Lower lobe of right lung (tissue), 2 donors: ENCODE measurements around the gene TH. TPM values are rescaled to one million over a fixed set of nuclear protein-coding genes. Genes with fewer than 3 reads are reported as not detected.
"Not testable (repeated sequence)": the region's sequence is repeated elsewhere in the genome, so short reads cannot be mapped to it uniquely, and the experiment has no call there.

Experiments used
- ATAC-seq, 2 donors: fragments of 200-7000 bp; cut with Tn5 transposase; one replicate each; pipeline ENCODE4 v1.9.1; 2020 to 2022; ENCODE audit warnings: mild to moderate bottlenecking in 2 of 2, moderate library complexity in 2 of 2
- DNase-seq: peaks from one replicate; pipeline ENCODE4 v3.0.0-alpha.2; 2020
- H3K27ac ChIP-seq: fragments of 200-600 bp; one replicate; pipeline ENCODE4 v1.8.0; 2022
- H3K27me3 ChIP-seq: fragments of 200-600 bp; one replicate; pipeline ENCODE4 v1.8.0; 2022; ENCODE audit warnings: low read depth
- H3K36me3 ChIP-seq: fragments of 200-600 bp; one replicate; pipeline ENCODE4 v1.8.0; 2022; ENCODE audit warnings: mild to moderate bottlenecking
- H3K4me1 ChIP-seq: fragments of 200-600 bp; one replicate; pipeline ENCODE4 v1.8.0; 2022
- H3K4me3 ChIP-seq: fragments of 200-600 bp; one replicate; pipeline ENCODE4 v1.8.0; 2022; ENCODE audit warnings: mild to moderate bottlenecking
- H3K9me3 ChIP-seq: fragments of 200-600 bp; one replicate; pipeline ENCODE4 v1.8.0; 2022
- CTCF ChIP-seq: fragments of 200-600 bp; IDR thresholded peaks from one replicate; pipeline ENCODE4 v1.8.0; 2022; ENCODE audit warnings: antibody characterized with exemption, mild to moderate bottlenecking
- intact Hi-C: fragments of 100-400 bp; cut with DNase I; formaldehyde crosslinking; loops from one replicate; pipeline ENCODE4 v1.11.0; 2022
- total RNA-seq: library from RNA; stranded (reverse); fragmentation: NEBNext Ultra II Directional; extraction: Animal tissue kit (Norgen Biotek cat#: 25700); gene quantifications from one replicate; pipeline ENCODE4 v1.2.1, GENCODE V29; 2021
- donor health status: DM: no; HTN: yes; CAD: no; lungs with severe emphysema.

Gene TH
- total RNA-seq, 1 donor from 2014 or later, result not detected

DNA sequence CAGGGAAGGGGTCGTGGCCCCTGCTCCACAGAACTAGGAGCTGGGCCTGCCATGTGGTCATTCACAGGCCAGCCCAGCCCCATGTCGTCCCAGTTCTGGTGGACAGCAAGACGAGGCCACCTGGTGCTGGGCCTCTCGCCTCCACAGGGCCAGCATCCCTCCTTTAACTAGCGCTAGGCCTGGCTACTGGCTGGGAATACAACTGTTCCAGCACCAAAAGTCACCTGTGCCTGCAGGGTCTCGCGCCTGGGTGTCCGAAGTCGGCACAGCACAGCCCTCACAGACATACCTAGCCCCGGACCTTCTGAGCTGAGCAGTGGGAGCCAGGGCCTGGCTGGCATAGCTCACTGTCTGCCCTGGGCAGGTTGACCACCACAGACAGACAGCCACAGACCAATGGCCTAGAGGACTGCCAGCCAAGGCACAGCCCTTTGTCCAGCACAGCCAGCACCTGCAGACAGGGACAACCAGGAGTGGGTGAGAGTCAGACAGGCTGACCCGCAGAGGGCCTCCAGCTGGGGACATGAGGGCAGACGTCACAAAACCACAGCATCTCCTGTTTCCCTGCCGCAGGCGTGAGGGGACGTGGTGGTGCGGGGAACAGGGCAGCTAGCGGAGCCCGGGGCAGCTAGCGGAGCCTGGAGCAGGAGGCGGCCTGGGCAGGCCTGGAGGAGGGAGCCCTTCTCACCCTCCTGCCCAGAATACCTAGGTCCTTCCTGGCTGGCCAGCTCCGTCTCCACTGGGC is 27.2 kb upstream of the TH start:
- ATAC-seq, result no peak
- DNase-seq, result no peak
- H3K27ac ChIP-seq, result no peak overlapping the region
- peaks cover 6% of the 10 kb centered on the region for H3K27me3 ChIP-seq
- no peak for TF ChIP-seq CTCF
- H3K36me3 ChIP-seq, result no peaks in the 10 kb centered on the region
- peaks cover 7% of the 10 kb centered on the region for H3K4me1 ChIP-seq
- H3K4me3 ChIP-seq, result no peak overlapping the region
- no peaks in the 10 kb centered on the region for H3K9me3 ChIP-seq
- intact Hi-C loops, result no loop called here

- H3K27ac ChIP-seq, result no peak overlapping the region
- H3K27me3 ChIP-seq, result peaks cover 6% of the 10 kb centered on the region
- TF ChIP-seq CTCF, result no peak
- DNase-seq (no peak), ATAC-seq (no peak)
- peaks cover 7% of the 10 kb centered on the region for H3K4me1 ChIP-seq
- H3K36me3 ChIP-seq, result no peaks in the 10 kb centered on the region
- no peaks in the 10 kb centered on the region for H3K9me3 ChIP-seq
- H3K4me3 ChIP-seq, result no peak overlapping the region
- intact Hi-C loops, result no loop called here
Measured at GRCh38 chr11:2197771-2198520, 26.3 kb upstream of the TH start.

GRCh38 chr11:2196970-2197770 is 25.6 kb upstream of the TH start:
- Histone ChIP-seq H3K4me1 (peaks cover 1% of the 10 kb centered on the region), H3K36me3 (no peaks in the 10 kb centered on the region), H3K9me3 (no peaks in the 10 kb centered on the region), H3K27me3 (peaks cover 11% of the 10 kb centered on the region), H3K4me3 (no peak overlapping the region), H3K27ac (no peak overlapping the region)
- TF ChIP-seq CTCF, result peak; percentile 81
- peak; percentile 82 to 88 for ATAC-seq
- intact Hi-C loops, result no loop called here
- DNase-seq, result peak; percentile 87

DNA sequence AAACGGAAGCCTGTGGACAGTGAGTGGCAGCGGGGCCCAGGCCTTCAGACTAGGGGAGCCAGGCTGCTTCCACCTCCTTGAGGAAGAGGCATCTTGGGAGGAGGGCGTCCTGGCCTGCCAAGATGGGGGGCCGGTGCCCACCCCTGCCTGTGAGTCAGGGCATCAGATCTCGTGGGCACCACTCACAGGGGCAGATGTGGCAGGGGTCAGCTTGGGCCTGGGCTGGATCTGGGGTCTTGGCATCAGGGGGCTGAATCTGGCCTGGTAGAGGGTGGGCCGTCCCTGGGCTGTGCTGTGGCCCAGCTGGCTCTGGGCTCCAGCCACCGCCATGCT is 24.1 kb upstream of the TH start:
- H3K4me3 ChIP-seq, result no peak overlapping the region
- peaks cover 12% of the 10 kb centered on the region for H3K4me1 ChIP-seq
- DNase-seq (no peak), ATAC-seq (no peak)
- no peak for TF ChIP-seq CTCF
- H3K27ac ChIP-seq, result no peak overlapping the region
- no peaks in the 10 kb centered on the region for H3K36me3 ChIP-seq
- intact Hi-C loops, result no loop called here
- H3K9me3 ChIP-seq, result no peaks in the 10 kb centered on the region
- peaks cover 11% of the 10 kb centered on the region for H3K27me3 ChIP-seq

DNA sequence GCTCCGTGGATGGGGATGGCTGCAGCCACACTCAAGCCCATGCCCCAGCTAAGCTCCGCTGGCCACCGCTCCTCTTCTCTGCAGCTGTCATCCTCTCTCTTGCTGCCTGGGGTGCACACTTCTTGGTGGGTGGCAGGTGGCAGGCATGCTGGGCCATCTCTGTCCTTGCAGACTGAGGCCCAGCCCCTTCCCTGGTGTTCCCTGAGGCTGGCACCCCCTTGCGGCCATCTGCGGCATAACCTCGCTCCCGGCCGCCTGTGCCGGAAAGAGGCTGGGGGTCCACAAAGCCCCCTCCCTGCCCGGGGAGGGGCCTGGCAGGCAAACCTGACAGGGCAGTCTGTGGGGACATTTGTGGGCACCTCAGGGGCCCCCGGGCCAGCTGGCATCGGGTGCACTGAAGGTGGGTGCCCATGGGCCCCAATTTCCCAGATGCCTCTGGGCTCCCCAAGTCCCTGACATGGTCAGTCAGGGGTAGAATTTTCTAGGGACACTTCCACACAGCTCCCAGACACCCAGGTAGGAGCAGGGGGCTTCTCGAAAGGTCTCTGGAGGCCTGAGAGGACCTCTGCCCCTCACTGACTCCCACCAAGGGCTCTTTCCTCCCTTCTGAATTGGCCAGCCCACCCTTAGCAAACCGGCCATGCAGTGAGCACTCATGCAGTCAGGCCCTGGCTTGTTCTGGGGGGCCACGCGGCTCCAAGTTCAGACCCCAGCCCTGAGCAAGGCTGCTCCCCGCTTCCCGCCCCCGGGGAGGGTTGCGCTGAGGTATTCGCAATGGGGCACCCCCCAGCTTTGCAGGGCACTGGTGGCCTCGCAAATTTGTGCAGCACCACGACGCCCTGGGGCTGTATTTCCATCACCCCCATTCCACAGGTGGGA is 23.5 kb upstream of the TH start:
- intact Hi-C loops, result no loop called here
- Histone ChIP-seq H3K27ac (no peak overlapping the region), H3K36me3 (no peaks in the 10 kb centered on the region), H3K4me1 (peaks cover 18% of the 10 kb centered on the region), H3K27me3 (peaks cover 16% of the 10 kb centered on the region), H3K9me3 (no peaks in the 10 kb centered on the region), H3K4me3 (no peak overlapping the region)
- ATAC-seq, result peak in 1 of 2 donors; percentile 14
- peak; percentile 63 for DNase-seq
- TF ChIP-seq CTCF, result peak; percentile 81

- H3K36me3 ChIP-seq, H3K4me3 ChIP-seq, ATAC-seq, H3K27ac ChIP-seq, H3K9me3 ChIP-seq, intact Hi-C loops, DNase-seq: not testable (repeated sequence)
- H3K4me1 ChIP-seq, result peaks cover 19% of the 10 kb centered on the region
- H3K27me3 ChIP-seq, result peaks cover 19% of the 10 kb centered on the region
Measured at GRCh38 chr11:2193888-2194595, 22.4 kb upstream of the TH start.
